ENCODE results near the gene STK26.

STK26 gene

DNA sequence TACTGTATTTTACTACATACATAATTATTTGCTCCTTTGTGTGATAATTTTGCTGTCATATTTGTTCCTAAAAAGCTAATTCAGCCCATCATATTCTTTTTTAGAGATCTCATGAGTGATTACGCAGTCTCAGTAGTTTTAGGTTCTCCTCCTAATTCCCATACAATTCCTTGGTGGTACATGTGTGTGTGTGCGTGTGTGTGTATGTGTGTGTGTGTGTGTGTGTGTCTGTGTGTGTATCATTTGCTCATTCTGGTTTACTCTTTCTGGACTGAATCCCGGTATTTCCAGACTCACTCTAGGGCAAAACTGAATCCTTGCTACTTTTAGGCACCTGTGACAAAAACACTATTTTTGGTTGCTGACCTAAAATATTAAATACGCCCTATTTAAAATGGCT, 34.9 kb downstream of the STK26 start:
- TF ChIP-seq, protein P1, sequence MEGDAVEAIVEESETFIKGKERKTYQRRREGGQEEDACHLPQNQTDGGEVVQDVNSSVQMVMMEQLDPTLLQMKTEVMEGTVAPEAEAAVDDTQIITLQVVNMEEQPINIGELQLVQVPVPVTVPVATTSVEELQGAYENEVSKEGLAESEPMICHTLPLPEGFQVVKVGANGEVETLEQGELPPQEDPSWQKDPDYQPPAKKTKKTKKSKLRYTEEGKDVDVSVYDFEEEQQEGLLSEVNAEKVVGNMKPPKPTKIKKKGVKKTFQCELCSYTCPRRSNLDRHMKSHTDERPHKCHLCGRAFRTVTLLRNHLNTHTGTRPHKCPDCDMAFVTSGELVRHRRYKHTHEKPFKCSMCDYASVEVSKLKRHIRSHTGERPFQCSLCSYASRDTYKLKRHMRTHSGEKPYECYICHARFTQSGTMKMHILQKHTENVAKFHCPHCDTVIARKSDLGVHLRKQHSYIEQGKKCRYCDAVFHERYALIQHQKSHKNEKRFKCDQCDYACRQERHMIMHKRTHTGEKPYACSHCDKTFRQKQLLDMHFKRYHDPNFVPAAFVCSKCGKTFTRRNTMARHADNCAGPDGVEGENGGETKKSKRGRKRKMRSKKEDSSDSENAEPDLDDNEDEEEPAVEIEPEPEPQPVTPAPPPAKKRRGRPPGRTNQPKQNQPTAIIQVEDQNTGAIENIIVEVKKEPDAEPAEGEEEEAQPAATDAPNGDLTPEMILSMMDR (IDR thresholded peaks at IDR 0.05; ENCODE audit: borderline replicate concordance, insufficient read depth, low read depth, low read length) = no peak
- H3K4me3 ChIP-seq (ENCODE audit: low read depth, low read length) = no peak overlapping the region

DNA sequence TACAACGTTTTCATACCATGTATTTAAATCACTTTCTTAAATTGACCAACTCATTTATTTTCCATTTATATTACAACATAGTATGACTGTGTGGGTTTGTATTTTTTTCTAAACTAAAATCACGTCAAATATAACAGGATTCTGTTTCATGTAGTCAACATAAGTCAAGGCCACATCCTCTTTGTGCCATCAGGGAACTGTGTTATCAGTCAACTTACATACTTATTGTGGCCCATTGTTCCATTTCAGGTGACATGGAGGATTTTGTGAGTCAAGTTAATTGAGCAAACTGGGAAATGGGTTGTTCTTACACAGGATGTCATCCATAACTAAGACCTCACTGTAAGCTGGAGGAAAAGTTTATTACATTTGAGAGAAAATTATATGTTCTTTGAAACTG, 35.9 kb downstream of the STK26 start:
- TF ChIP-seq, protein P1 (IDR thresholded peaks at IDR 0.05; ENCODE audit: borderline replicate concordance, insufficient read depth, low read depth, low read length) = no peak
- no peak overlapping the region for H3K4me3 ChIP-seq (ENCODE audit: low read depth, low read length)

DNA sequence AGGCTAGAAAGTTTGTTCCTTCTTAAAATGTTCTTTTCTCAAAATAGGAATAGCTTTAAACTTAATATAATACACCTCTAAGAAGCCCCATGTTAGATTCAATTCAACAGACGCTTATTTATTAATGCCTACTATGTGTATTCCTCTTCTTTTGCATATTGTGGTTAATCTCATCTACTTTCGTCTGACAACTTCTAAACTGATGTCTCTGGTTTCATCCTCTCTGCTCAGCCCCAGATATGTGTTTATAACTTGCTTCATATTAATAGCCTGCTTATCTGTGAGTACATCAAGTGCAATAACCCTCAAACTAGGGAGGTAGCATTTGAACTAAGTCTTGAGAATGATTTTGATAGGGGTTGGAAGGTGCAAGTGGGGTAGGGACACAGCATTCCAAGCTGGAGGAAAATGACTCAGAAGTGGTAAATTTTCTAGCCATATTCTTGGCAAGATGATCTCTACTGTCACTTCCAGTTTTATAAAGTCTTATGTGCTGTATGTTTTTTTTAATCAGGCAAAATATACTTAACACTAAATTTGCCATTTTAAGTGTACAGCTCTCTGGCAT, 37.0 kb downstream of the STK26 start:
- TF ChIP-seq, protein P1 (IDR thresholded peaks at IDR 0.05; ENCODE audit: borderline replicate concordance, insufficient read depth, low read depth, low read length) = no peak
- no peak overlapping the region for H3K4me3 ChIP-seq (ENCODE audit: low read depth, low read length)

DNA sequence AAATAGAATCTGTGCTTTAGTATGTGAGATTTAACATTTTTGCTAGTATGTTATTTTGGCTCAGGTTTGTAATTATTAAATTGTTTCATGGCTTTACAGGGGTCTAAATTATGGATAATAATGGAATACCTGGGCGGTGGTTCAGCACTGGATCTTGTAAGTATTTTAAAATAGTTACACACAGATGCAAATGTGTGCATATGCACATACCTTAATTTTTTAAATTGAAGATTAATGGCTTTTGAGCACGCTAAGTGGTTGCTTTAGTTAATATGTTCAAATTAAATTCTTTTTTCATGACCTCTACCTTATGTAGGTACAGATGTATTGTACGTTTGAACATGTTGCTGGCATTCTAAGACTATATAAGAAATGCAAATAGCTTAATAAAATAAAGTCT, 40.2 kb downstream of the STK26 start:
- H3K4me3 ChIP-seq (ENCODE audit: low read depth, low read length) = no peak overlapping the region
- TF ChIP-seq, protein P1 (IDR thresholded peaks at IDR 0.05; ENCODE audit: borderline replicate concordance, insufficient read depth, low read depth, low read length) = no peak

DNA sequence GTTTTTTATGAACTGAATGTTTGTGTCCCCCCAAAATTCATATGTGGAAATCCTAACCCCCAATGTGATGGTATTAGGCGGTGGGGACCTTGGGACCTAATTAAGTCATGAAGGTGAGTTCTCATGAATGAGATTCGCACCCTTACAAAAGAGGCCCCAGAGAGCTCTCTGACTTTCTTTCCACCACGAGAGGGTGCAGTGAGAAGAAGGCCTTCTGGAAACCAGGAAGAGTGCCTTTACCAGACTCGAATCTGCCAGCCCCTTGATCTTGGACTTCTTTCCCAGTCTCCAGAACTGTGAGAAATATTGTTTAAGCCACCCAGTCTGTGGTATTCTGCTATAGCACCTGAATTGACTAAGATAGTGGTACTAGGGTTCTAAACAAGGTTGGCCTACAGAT, 40.8 kb downstream of the STK26 start:
- TF ChIP-seq, protein P1 (IDR thresholded peaks at IDR 0.05; ENCODE audit: borderline replicate concordance, insufficient read depth, low read depth, low read length) = no peak
- no peak overlapping the region for H3K4me3 ChIP-seq (ENCODE audit: low read depth, low read length)

DNA sequence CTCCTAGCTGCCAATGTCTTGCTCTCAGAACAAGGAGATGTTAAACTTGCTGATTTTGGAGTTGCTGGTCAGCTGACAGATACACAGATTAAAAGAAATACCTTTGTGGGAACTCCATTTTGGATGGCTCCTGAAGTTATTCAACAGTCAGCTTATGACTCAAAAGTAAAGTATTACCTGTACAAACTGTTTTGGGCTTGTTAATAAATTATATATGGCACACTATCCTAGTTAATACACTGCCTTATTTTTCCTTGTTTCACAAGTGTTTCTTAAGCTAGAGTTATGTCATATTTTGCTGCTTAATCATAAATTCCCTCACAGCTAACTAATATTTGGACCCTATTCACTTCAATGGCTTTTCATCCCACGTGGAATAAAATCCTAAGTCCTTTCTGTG, 45.3 kb downstream of the STK26 start:
- H3K4me3 ChIP-seq (ENCODE audit: low read depth, low read length) = no peak overlapping the region

DNA sequence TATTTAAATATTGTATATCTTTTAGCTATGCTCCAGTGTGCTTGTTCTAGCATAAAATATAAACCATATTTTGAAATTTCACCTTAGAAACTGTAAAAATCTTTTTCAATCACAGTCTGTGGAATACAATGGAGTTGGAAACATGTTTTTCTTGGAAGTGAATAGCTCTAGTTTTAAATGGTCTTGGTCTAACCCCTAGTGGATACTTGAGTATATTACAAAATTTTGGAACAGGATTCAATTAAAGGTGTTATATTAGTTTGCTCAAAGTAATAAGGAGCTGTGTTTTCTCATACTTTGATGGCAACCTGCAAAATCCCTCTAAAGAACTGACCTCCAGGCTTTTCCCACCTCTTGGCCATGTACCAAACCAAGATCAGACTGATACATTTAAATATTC, 48.2 kb downstream of the STK26 start:
- TF ChIP-seq, protein P1 (IDR thresholded peaks at IDR 0.05; ENCODE audit: borderline replicate concordance, insufficient read depth, low read depth, low read length) = no peak
- H3K4me3 ChIP-seq (ENCODE audit: low read depth, low read length) = no peak overlapping the region

More for the DNA sequence above, 45.3 kb downstream of the STK26 start:
- TF ChIP-seq, protein P1 (IDR thresholded peaks at IDR 0.05; ENCODE audit: borderline replicate concordance, insufficient read depth, low read depth, low read length) = no peak
